Endothelial cell of umbilical vein (primary cell): ENCODE measurements around the gene MEI1. TPM values are rescaled to one million over a fixed set of nuclear protein-coding genes. Genes with fewer than 3 reads are reported as not detected.

Experiments
- BruUV-seq: library from RNA; stranded (reverse); fragments of 400-500 nt; replicated peaks from 2 replicates; lab custom pipeline; 2021; lab: Mats Ljungman, UMichigan
- CTCF ChIA-PET: fragments of 300-600, 350-600 bp; sonication (Branson Sonifier 250); formaldehyde crosslinking; loops from one replicate; lab custom pipeline; 2021; ENCODE audit warnings: antibody characterized with exemption, inconsistent platforms; lab: Charles Lee
- POLR2A ChIA-PET: fragments of 300-600, 350-600 bp; sonication (Branson Sonifier 250); formaldehyde crosslinking; loops from one replicate; lab custom pipeline; 2021; ENCODE audit warnings: antibody characterized with exemption, inconsistent platforms; lab: Charles Lee
- DNase-seq: peaks from one replicate; pipeline ENCODE4 v3.0.0-alpha.2; 2011; ENCODE audit warnings: low read depth, low spot score
- FAIRE-seq: peaks from 2 replicates; lab custom pipeline; 2011; peaks lifted over from hg19 to GRCh38; lab: Jason Lieb, UNC
- H2AFZ ChIP-seq: 2 replicates; pipeline ENCODE4 v1.6.0; 2012; ENCODE audit warnings: low read depth, low read length, control low read depth, inconsistent platforms
- H3K27ac ChIP-seq: 2 replicates; pipeline ENCODE4 v1.5.1; 2011; ENCODE audit warnings: low read depth, mild to moderate bottlenecking, control low read depth, low read length, moderate library complexity; ENCODE audit not compliant: insufficient read depth
- H3K27me3 ChIP-seq, 2 experiments: 2 replicates each; pipeline versions ENCODE4 v1.6.0 to v1.6.1; 2011; ENCODE audit warnings: low read length in 2 of 2, mixed read lengths in 1 of 2; ENCODE audit not compliant: control insufficient read depth in 2 of 2, insufficient read depth in 2 of 2
- H3K36me3 ChIP-seq, 2 experiments: 2 replicates in 1 of 2; 3 replicates in 1 of 2; pipeline ENCODE4 v1.5.1; 2011; ENCODE audit warnings: low read length in 2 of 2, mild to moderate bottlenecking in 1 of 2, moderate library complexity in 1 of 2; ENCODE audit not compliant: control insufficient read depth in 2 of 2, insufficient read depth in 2 of 2; ENCODE audit errors: extremely low read depth in 1 of 2
- H3K4me1 ChIP-seq: 3 replicates; pipeline ENCODE4 v1.5.1; 2011; ENCODE audit warnings: mild to moderate bottlenecking, low read length; ENCODE audit not compliant: control insufficient read depth, insufficient read depth; ENCODE audit errors: extremely low read depth
- H3K4me2 ChIP-seq: 2 replicates; pipeline ENCODE4 v1.6.1; 2011; ENCODE audit warnings: low read length, control low read depth, mixed read lengths; ENCODE audit not compliant: insufficient read depth
- H3K4me3 ChIP-seq, 3 experiments: fragments of 200-600 bp in 1 of 3; sonication (generic), shearing (Covaris generic) in 1 of 3; replicated peaks in 1 of 3; 2 replicates each; pipeline ENCODE4 v1.5.1; 2011 to 2016; ENCODE audit warnings: control low read depth in 3 of 3, low read length in 3 of 3, mild to moderate bottlenecking in 2 of 3, inconsistent platforms in 1 of 3, low read depth in 1 of 3, moderate library complexity in 1 of 3; ENCODE audit not compliant: insufficient read depth in 1 of 3
- H3K79me2 ChIP-seq: 2 replicates; pipeline ENCODE4 v1.6.0; 2012; ENCODE audit warnings: low read length, inconsistent platforms; ENCODE audit not compliant: control insufficient read depth, insufficient read depth
- H3K9ac ChIP-seq: replicated peaks from 2 replicates; pipeline ENCODE3; 2011; ENCODE audit warnings: low read length, control low read depth; ENCODE audit not compliant: insufficient read depth; ENCODE audit errors: extremely low read depth
- H3K9me1 ChIP-seq: replicated peaks from 3 replicates; pipeline ENCODE4 v1.6.0; 2011; ENCODE audit warnings: mild to moderate bottlenecking, low read length; ENCODE audit not compliant: control insufficient read depth, insufficient read depth; ENCODE audit errors: extremely low read depth
- H3K9me3 ChIP-seq: replicated peaks from 2 replicates; pipeline ENCODE4 v1.5.1; 2012; ENCODE audit warnings: low read length, inconsistent platforms; ENCODE audit not compliant: control insufficient read depth, insufficient read depth
- H4K20me1 ChIP-seq: replicated peaks from 2 replicates; pipeline ENCODE3; 2011; ENCODE audit warnings: mild to moderate bottlenecking, low read length; ENCODE audit not compliant: control insufficient read depth, insufficient read depth; ENCODE audit errors: extremely low read depth
- CTCF ChIP-seq, 2 donors: IDR thresholded peaks; 1 replicate in 1 of 2; 2 replicates in 1 of 2; pipeline ENCODE4 v1.5.1; 2011; ENCODE audit warnings: low read length in 2 of 2, mild to moderate bottlenecking in 2 of 2, moderate library complexity in 2 of 2, control low read depth in 1 of 2, inconsistent platforms in 1 of 2, low read depth in 1 of 2; ENCODE audit not compliant: insufficient read depth in 1 of 2; ENCODE audit errors: extremely low read depth in 1 of 2
- EZH2 ChIP-seq: IDR thresholded peaks from 2 replicates; pipeline ENCODE4 v1.6.1; 2012; ENCODE audit warnings: borderline replicate concordance, low read depth, mild to moderate bottlenecking, moderate library complexity, low read length, inconsistent platforms; ENCODE audit not compliant: severe bottlenecking
- FOS ChIP-seq: IDR thresholded peaks from 2 replicates; pipeline ENCODE4 v1.6.1; 2011; ENCODE audit warnings: mild to moderate bottlenecking, low read length, moderate library complexity, borderline replicate concordance; ENCODE audit not compliant: insufficient read depth
- GATA2 ChIP-seq: IDR thresholded peaks from 2 replicates; pipeline ENCODE4 v1.7.0; 2011; ENCODE audit warnings: low read depth, mild to moderate bottlenecking, moderate library complexity, mixed read lengths, low read length; ENCODE audit not compliant: insufficient read length, insufficient read depth
- JUN ChIP-seq: IDR thresholded peaks from 2 replicates; pipeline ENCODE4 v1.6.1; 2011; ENCODE audit warnings: borderline replicate concordance, low read depth; ENCODE audit not compliant: insufficient read length, insufficient read depth
- MAX ChIP-seq: IDR thresholded peaks from 2 replicates; pipeline ENCODE4 v1.6.1; 2011; ENCODE audit not compliant: insufficient read depth, insufficient read length
- MYC ChIP-seq: IDR thresholded peaks from one replicate; pipeline ENCODE4 v1.6.1; 2011; ENCODE audit warnings: mild to moderate bottlenecking, low read depth, low read length
- POLR2A ChIP-seq: IDR thresholded peaks from 2 replicates; pipeline ENCODE4 v1.6.1; 2012; ENCODE audit warnings: low read depth, mild to moderate bottlenecking, control low read depth, low read length
- POLR2AphosphoS5 ChIP-seq: IDR thresholded peaks from 2 replicates; pipeline ENCODE4 v1.6.1; 2012; ENCODE audit warnings: low read depth, mild to moderate bottlenecking, control low read depth, low read length, moderate library complexity; ENCODE audit not compliant: insufficient read depth
- dilution Hi-C: fragments of 300-500 bp; cut with MboI; formaldehyde crosslinking; loops from one replicate; pipeline ENCODE4 v1.15.0; 2019; ENCODE audit warnings: low sequenced_read_pairs; ENCODE audit not compliant: extremely low pct_ligation_motif_present
- intact Hi-C: fragments of 100-400 bp; cut with micrococcal nuclease; formaldehyde crosslinking; loops from one replicate; pipeline ENCODE4 v1.10.0; 2022
- polyA plus RNA-seq, 4 experiments: library from polyadenylated mRNA; depleted of rRNA in 3 of 4; stranded (reverse) in 3 of 4; unstranded in 1 of 4; fragments of >200 nt; gene quantifications; 2 replicates each; pipeline versions ENCODE4 v1.2.1 to v1.2.3, GENCODE V29; 2011 to 2012; ENCODE audit warnings: missing spikeins in 1 of 4
- total RNA-seq: library from RNA; stranded (reverse); gene quantifications from 2 replicates; pipeline ENCODE4 v1.2.3, GENCODE V29; 2021

MEI1 gene
- total and polyA plus RNA-seq, 2 donors (not counting 3 experiments of a cell fraction or from before 2014, with no cell fraction given) = 1.5 to 1.9 TPM

GRCh38 chr22:41842996-41843970 lies 144.0 kb downstream of the MEI1 start:
- ChIA-PET CTCF (interaction anchor here (0.9 to 3.1 kb wide), 7 partner anchors 11 to 146 kb away, joined by 3 to 12 read pairs (median 3); partner anchors contain the start of genes CCDC134 and SREBF2), POLR2A (no interaction called here)
- Histone ChIP-seq H2AFZ (no peak overlapping the region), H3K9ac (no peak overlapping the region), H3K27ac (no peak overlapping the region), H3K79me2 (peaks cover 95% of the 10 kb centered on the region), H4K20me1 (peaks cover 4% of the 10 kb centered on the region), H3K9me3 (no peaks in the 10 kb centered on the region), H3K27me3 (no peaks in the 10 kb centered on the region), H3K36me3 (peaks cover 1 to 6% of the 10 kb centered on the region in 2 experiments), H3K9me1 (no peaks in the 10 kb centered on the region), H3K4me1 (peaks cover 13% of the 10 kb centered on the region), H3K4me2 (no peak overlapping the region), H3K4me3 (no peak overlapping the region)
- FAIRE-seq = no peak
- DNase-seq = no peak
- intact Hi-C loops (no loop called here), dilution Hi-C loops (no loop called here)
- TF ChIP-seq MYC = no peak
- TF ChIP-seq POLR2AphosphoS5 = no peak
- no peak for TF ChIP-seq MAX
- BruUV-seq = no TSS peak

GRCh38 chr22:41844036-41844435 lies 144.7 kb downstream of the MEI1 start:
- H3K4me1 ChIP-seq = peaks cover 13% of the 10 kb centered on the region
- no peak for TF ChIP-seq EZH2
- no peak for TF ChIP-seq POLR2A
- TF ChIP-seq GATA2 = no peak
- no peak for TF ChIP-seq MYC
- TF ChIP-seq JUN = no peak
- no peak for TF ChIP-seq MAX
- no peak for TF ChIP-seq CTCF (IDR thresholded peaks at IDR 0.05; ENCODE audit: extremely low read depth in 1 of 2, insufficient read depth in 1 of 2, low read depth in 1 of 2, low read length in 2 of 2)
- no peak for TF ChIP-seq FOS
- no peak for TF ChIP-seq POLR2AphosphoS5
- peaks cover 0 to 6% of the 10 kb centered on the region in 2 experiments for H3K36me3 ChIP-seq
- no peak overlapping the region for H3K4me2 ChIP-seq
- no TSS peak for BruUV-seq
- CTCF ChIA-PET = interaction anchor here (1.1 to 1.3 kb wide), 3 partner anchors 11 to 147 kb away, joined by 3 read pairs; partner anchors contain the start of gene SREBF2
- H3K9me1 ChIP-seq = no peaks in the 10 kb centered on the region
- H3K9me3 ChIP-seq = no peaks in the 10 kb centered on the region
- no peak overlapping the region for H2AFZ ChIP-seq
- DNase-seq = no peak
- intact Hi-C loops (no loop called here), dilution Hi-C loops (no loop called here)
- H3K79me2 ChIP-seq = peaks cover 95% of the 10 kb centered on the region
- no peak overlapping the region for H3K27ac ChIP-seq
- FAIRE-seq = no peak
- peaks cover 4% of the 10 kb centered on the region for H4K20me1 ChIP-seq
- POLR2A ChIA-PET = no interaction called here
- H3K4me3 ChIP-seq = no peak overlapping the region
- H3K9ac ChIP-seq = no peak overlapping the region
- no peaks in the 10 kb centered on the region for H3K27me3 ChIP-seq
